Peyer's patch (tissue), 4 donors: ENCODE data around the gene FN1.

Experiments used
- POLR2A ChIP-seq, 2 donors: fragments of 450-650 bp; IDR thresholded peaks; one replicate each; pipeline ENCODE4 v1.5.1; 2017; ENCODE audit warnings: antibody characterized with exemption in 2 of 2, mild to moderate bottlenecking in 2 of 2, moderate library complexity in 2 of 2
- TF ChIP-seq, protein P1 (sequence below), 6 experiments: fragments of 450-650 bp in 4 of 6; fragments of 200-600 bp in 2 of 6; sonication (generic) in 1 of 6; IDR thresholded peaks; one replicate each; pipeline ENCODE4 v1.5.1; 2017 to 2019; ENCODE audit warnings: antibody characterized with exemption in 6 of 6, mild to moderate bottlenecking in 3 of 6, moderate library complexity in 1 of 6

DNA sequence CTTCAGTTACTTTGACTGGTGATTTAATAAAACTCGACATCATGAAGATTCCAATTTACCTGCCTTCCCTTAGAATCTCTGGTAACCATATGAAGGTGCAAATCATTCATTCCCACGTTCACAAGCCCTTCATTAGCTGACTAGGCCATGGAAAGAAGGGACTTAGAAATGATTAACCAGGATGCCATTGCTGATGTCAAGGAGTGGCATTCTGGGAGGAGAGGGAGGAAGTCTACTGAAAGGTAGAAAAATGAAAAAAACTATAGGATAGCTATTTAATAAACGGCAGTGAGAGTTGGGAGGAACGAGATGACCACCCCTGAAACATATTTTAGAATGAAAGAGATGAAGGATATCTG lies 122.6 kb downstream of the FN1 start:
- TF ChIP-seq POLR2A (IDR thresholded peaks at IDR 0.05) = no peak
- TF ChIP-seq, protein P1, sequence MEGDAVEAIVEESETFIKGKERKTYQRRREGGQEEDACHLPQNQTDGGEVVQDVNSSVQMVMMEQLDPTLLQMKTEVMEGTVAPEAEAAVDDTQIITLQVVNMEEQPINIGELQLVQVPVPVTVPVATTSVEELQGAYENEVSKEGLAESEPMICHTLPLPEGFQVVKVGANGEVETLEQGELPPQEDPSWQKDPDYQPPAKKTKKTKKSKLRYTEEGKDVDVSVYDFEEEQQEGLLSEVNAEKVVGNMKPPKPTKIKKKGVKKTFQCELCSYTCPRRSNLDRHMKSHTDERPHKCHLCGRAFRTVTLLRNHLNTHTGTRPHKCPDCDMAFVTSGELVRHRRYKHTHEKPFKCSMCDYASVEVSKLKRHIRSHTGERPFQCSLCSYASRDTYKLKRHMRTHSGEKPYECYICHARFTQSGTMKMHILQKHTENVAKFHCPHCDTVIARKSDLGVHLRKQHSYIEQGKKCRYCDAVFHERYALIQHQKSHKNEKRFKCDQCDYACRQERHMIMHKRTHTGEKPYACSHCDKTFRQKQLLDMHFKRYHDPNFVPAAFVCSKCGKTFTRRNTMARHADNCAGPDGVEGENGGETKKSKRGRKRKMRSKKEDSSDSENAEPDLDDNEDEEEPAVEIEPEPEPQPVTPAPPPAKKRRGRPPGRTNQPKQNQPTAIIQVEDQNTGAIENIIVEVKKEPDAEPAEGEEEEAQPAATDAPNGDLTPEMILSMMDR (IDR thresholded peaks at IDR 0.05) = no peak
